ENCODE measurements around the gene SIPA1. TPM values are rescaled to one million over a fixed set of nuclear protein-coding genes. Genes with fewer than 3 reads are reported as not detected.

SIPA1 gene
- total RNA-seq, 1 experiment from 2014 or later = 30.0 TPM

DNA sequence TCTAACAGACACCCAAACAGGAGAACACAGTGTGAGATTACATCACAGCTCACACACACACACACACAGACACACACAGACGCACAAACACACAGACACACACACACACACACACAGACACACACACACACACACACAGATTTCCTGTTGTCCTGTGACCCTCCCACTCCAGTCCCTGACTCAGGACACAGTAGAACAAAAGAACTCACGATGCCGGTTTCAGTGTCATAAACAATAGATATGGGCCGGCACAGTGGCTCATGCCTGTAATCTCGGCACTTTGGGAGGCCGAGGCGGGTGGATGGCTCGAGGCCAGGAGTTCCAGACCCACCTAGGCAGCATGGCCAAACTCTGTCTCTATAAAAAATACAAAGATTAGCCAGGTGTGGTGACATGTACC is 60.3 kb downstream of the SIPA1 start:
- H3K27ac ChIP-seq (ENCODE audit: low read depth, low read length, poor library complexity, severe bottlenecking) = no peak overlapping the region
- H3K9me3 ChIP-seq (ENCODE audit: low read depth, low read length, poor library complexity, severe bottlenecking) = no peaks in the 10 kb centered on the region
- no peaks in the 10 kb centered on the region for H3K36me3 ChIP-seq (ENCODE audit: insufficient read depth, low read length, poor library complexity, severe bottlenecking)
- no peaks in the 10 kb centered on the region for H3K27me3 ChIP-seq (replicated peaks; ENCODE audit: insufficient read depth, low read depth, low read length, poor library complexity)
- no peak for TF ChIP-seq EZH2 (IDR thresholded peaks at IDR 0.05; ENCODE audit: borderline replicate concordance, low read depth, low read length, poor library complexity, severe bottlenecking)
- TF ChIP-seq, protein P1, sequence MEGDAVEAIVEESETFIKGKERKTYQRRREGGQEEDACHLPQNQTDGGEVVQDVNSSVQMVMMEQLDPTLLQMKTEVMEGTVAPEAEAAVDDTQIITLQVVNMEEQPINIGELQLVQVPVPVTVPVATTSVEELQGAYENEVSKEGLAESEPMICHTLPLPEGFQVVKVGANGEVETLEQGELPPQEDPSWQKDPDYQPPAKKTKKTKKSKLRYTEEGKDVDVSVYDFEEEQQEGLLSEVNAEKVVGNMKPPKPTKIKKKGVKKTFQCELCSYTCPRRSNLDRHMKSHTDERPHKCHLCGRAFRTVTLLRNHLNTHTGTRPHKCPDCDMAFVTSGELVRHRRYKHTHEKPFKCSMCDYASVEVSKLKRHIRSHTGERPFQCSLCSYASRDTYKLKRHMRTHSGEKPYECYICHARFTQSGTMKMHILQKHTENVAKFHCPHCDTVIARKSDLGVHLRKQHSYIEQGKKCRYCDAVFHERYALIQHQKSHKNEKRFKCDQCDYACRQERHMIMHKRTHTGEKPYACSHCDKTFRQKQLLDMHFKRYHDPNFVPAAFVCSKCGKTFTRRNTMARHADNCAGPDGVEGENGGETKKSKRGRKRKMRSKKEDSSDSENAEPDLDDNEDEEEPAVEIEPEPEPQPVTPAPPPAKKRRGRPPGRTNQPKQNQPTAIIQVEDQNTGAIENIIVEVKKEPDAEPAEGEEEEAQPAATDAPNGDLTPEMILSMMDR (conservative IDR thresholded peaks at IDR 0.05; ENCODE audit: low read depth, low read length) = no peak
- H3K4me3 ChIP-seq (ENCODE audit: low read depth, low read length, poor library complexity, severe bottlenecking) = no peak overlapping the region
- BruUV-seq (replicated peaks) = no TSS peak
- intact Hi-C loops (cut with micrococcal nuclease; ENCODE audit: unreplicated experiment) = no loop called here
- no peak for DNase-seq (ENCODE audit: low spot score)
- CTCF ChIA-PET = no interaction called here
- POLR2A ChIA-PET (ENCODE audit: low non-redundant PET) = no interaction called here
- no peaks in the 10 kb centered on the region for H3K4me1 ChIP-seq (ENCODE audit: insufficient read depth, low read length, poor library complexity, severe bottlenecking)

DNA sequence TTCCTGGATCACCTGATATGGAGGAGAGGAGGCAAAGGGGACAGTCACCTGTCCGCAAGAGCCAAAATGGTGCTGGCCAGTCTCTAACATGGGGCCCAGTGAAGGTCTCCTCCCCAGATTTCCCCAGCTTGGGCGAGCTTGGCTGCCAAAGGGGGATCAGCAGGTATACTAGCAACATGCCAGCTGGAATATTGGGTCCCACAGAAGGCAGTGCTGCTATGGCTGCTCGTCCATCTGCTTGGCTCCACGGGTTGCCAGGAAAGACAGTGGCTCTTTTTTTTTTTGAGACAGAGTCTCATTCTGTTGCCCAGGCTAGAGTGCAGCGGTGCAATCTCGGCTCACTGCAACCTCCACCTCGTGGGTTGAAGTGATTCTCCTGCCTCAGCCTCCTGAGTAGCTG is 61.4 kb downstream of the SIPA1 start:
- TF ChIP-seq EZH2 (IDR thresholded peaks at IDR 0.05; ENCODE audit: borderline replicate concordance, low read depth, low read length, poor library complexity, severe bottlenecking) = no peak
- TF ChIP-seq, protein P1 (conservative IDR thresholded peaks at IDR 0.05; ENCODE audit: low read depth, low read length) = no peak
- ChIA-PET POLR2A (ENCODE audit: low non-redundant PET) (no interaction called here), CTCF (interaction anchor here (0.7 to 1.2 kb wide), 2 partner anchors 81 to 726 kb away, joined by 3 to 4 read pairs; no protein-coding TSS in a partner anchor)
- Histone ChIP-seq H3K27ac (ENCODE audit: low read depth, low read length, poor library complexity, severe bottlenecking) (no peak overlapping the region), H3K4me1 (ENCODE audit: insufficient read depth, low read length, poor library complexity, severe bottlenecking) (no peaks in the 10 kb centered on the region), H3K4me3 (ENCODE audit: low read depth, low read length, poor library complexity, severe bottlenecking) (no peak overlapping the region), H3K27me3 (replicated peaks; ENCODE audit: insufficient read depth, low read depth, low read length, poor library complexity) (no peaks in the 10 kb centered on the region), H3K36me3 (ENCODE audit: insufficient read depth, low read length, poor library complexity, severe bottlenecking) (no peaks in the 10 kb centered on the region), H3K9me3 (ENCODE audit: low read depth, low read length, poor library complexity, severe bottlenecking) (no peaks in the 10 kb centered on the region)
- intact Hi-C loops (cut with micrococcal nuclease; ENCODE audit: unreplicated experiment) = no loop called here
- no TSS peak for BruUV-seq (replicated peaks)
- DNase-seq (ENCODE audit: low spot score) = no peak

DNA sequence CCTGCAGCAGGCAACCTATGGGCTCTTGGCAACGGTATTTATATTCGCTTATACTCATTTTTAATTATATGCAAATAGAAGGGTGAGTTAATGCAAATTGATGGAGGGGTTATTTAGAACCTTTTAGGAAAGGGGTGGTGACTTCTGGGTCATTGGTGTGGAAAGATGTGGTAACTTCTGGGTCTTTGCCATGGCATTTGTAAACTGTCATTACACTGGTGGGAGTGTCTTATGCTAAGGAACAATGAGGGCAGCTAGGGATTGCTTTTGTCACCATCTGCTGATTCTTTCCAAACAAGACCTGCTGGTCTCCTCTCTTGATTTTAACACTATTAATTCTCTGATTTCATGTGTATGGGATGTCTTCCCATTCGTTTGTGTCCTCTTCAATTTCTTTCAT is 62.5 kb downstream of the SIPA1 start:
- peak; percentile 32 for DNase-seq (ENCODE audit: low spot score)
- H3K27me3 ChIP-seq (replicated peaks; ENCODE audit: insufficient read depth, low read depth, low read length, poor library complexity) = no peaks in the 10 kb centered on the region
- no peak for TF ChIP-seq EZH2 (IDR thresholded peaks at IDR 0.05; ENCODE audit: borderline replicate concordance, low read depth, low read length, poor library complexity, severe bottlenecking)
- TF ChIP-seq, protein P1 (conservative IDR thresholded peaks at IDR 0.05; ENCODE audit: low read depth, low read length) = no peak
- ChIA-PET CTCF (interaction anchor here (1.2 kb wide), 1 partner anchor 80 kb away, joined by 3 read pairs; no protein-coding TSS in a partner anchor), POLR2A (ENCODE audit: low non-redundant PET) (no interaction called here)
- H3K4me3 ChIP-seq (ENCODE audit: low read depth, low read length, poor library complexity, severe bottlenecking) = no peak overlapping the region
- H3K4me1 ChIP-seq (ENCODE audit: insufficient read depth, low read length, poor library complexity, severe bottlenecking) = no peaks in the 10 kb centered on the region
- H3K27ac ChIP-seq (ENCODE audit: low read depth, low read length, poor library complexity, severe bottlenecking) = no peak overlapping the region
- BruUV-seq (replicated peaks) = no TSS peak
- intact Hi-C loops (cut with micrococcal nuclease; ENCODE audit: unreplicated experiment) = loop anchor here (10.0 kb wide), 1 partner anchor 76 kb away; no protein-coding TSS in a partner anchor
- H3K36me3 ChIP-seq (ENCODE audit: insufficient read depth, low read length, poor library complexity, severe bottlenecking) = no peaks in the 10 kb centered on the region
- H3K9me3 ChIP-seq (ENCODE audit: low read depth, low read length, poor library complexity, severe bottlenecking) = no peaks in the 10 kb centered on the region

Small RNAs within 50 kb of the gene (microRNA-seq; reads per million reads assigned to microRNA genes)
- not detected for gene MIR4489
- gene MIR4690 = 2.7 reads per million, percentile 3 among the genes with 10 or more reads in this experiment

Other genes with a start within 250 kb of the SIPA1 start
- gene NEAT1, start 215.3 kb upstream of the SIPA1 start, total RNA-seq (2021) = 196 and 211 TPM in 2 replicates
- gene MALAT1, start 139.1 kb upstream of the SIPA1 start, total RNA-seq (2021) = 4,586 and 4,701 TPM in 2 replicates
- gene SCYL1, start 113.0 kb upstream of the SIPA1 start, total RNA-seq (2021) = 90.6 and 95.7 TPM in 2 replicates
- 92.1 and 123 TPM in 2 replicates for gene LTBP3, start 79.7 kb upstream of the SIPA1 start, total RNA-seq (2021)
- gene ZNRD2, start 67.6 kb upstream of the SIPA1 start, total RNA-seq (2021) = 95.4 and 98.9 TPM in 2 replicates
- gene FAM89B, start 65.6 kb upstream of the SIPA1 start, total RNA-seq (2021) = 79.8 and 88.3 TPM in 2 replicates
- gene EHBP1L1, start 62.0 kb upstream of the SIPA1 start, total RNA-seq (2021) = 29.5 and 40.9 TPM in 2 replicates
- gene KCNK7, start 42.3 kb upstream of the SIPA1 start, total RNA-seq (2021) = 1.7 and 2.3 TPM in 2 replicates
- 92.8 and 94.2 TPM in 2 replicates for gene MAP3K11, start 23.9 kb upstream of the SIPA1 start, total RNA-seq (2021)
- gene PCNX3, start 22.3 kb upstream of the SIPA1 start, total RNA-seq (2021) = 63.4 and 68.0 TPM in 2 replicates
- gene RELA, start 24.8 kb downstream of the SIPA1 start, total RNA-seq (2021) = 92.0 and 99.3 TPM in 2 replicates
- 68.1 and 71.3 TPM in 2 replicates for gene KAT5, start 74.2 kb downstream of the SIPA1 start, total RNA-seq (2021)
- gene RNASEH2C, start 82.7 kb downstream of the SIPA1 start, total RNA-seq (2021) = 73.6 and 80.2 TPM in 2 replicates
- gene AP5B1, start 142.9 kb downstream of the SIPA1 start, total RNA-seq (2021) = 22.5 and 22.8 TPM in 2 replicates
- gene OVOL1, start 149.0 kb downstream of the SIPA1 start, total RNA-seq (2021) = not detected in 2 replicates
- gene SNX32, start 195.9 kb downstream of the SIPA1 start, total RNA-seq (2021) = 2.0 and 2.1 TPM in 2 replicates
- 1,449 and 1,649 TPM in 2 replicates for gene CFL1, start 220.1 kb downstream of the SIPA1 start, total RNA-seq (2021)
- 64.6 and 77.4 TPM in 2 replicates for gene MUS81, start 222.3 kb downstream of the SIPA1 start, total RNA-seq (2021)
- gene EFEMP2, start 234.7 kb downstream of the SIPA1 start, total RNA-seq (2021) = 31.2 and 37.6 TPM in 2 replicates
- gene CTSW, start 241.7 kb downstream of the SIPA1 start, total RNA-seq (2021) = not detected in 2 replicates